GM12878 (cell line): ENCODE measurements around the gene POU2F3. TPM values are rescaled to one million over a fixed set of nuclear protein-coding genes. Genes with fewer than 3 reads are reported as not detected.

ENCODE experiments used
- ATAC-seq: fragments of 200-7000 bp; cut with Tn5 transposase; 3 replicates; pipeline ENCODE4 v1.9.1; 2020; ENCODE audit warnings: mild to moderate bottlenecking, moderate library complexity
- BruUV-seq: library from RNA; stranded (reverse); fragments of 400-500 nt; replicated peaks from 2 replicates; lab custom pipeline; 2021; lab: Mats Ljungman, UMichigan
- CTCF ChIA-PET: fragments of 300-600 bp; sonication (Branson Sonifier 250); formaldehyde crosslinking; extraction: SDS; loops from one replicate; lab custom pipeline; 2021; ENCODE audit warnings: inconsistent platforms; lab: Yijun Ruan, JAX
- POLR2A ChIA-PET: fragments of 350-600 bp; formaldehyde crosslinking; extraction: SDS; loops from one replicate; lab custom pipeline; 2021; ENCODE audit warnings: inconsistent platforms; lab: Charles Lee
- RAD21 ChIA-PET: fragments of 300-600 bp; sonication (Branson Sonifier 250); formaldehyde crosslinking; loops from one replicate; lab custom pipeline; 2023; ENCODE audit warnings: antibody characterized with exemption; ENCODE audit not compliant: unreplicated experiment; lab: Charles Lee
- SMC1A ChIA-PET: fragments of 300-600 bp; sonication (Branson Sonifier 250); formaldehyde crosslinking; loops from one replicate; lab custom pipeline; 2023; ENCODE audit not compliant: unreplicated experiment, uncharacterized antibody; lab: Charles Lee
- DNase-seq: peaks from one replicate; pipeline ENCODE4 v3.0.0-alpha.2; 2011; ENCODE audit warnings: low read depth, low spot score
- FAIRE-seq: peaks from 3 replicates; lab custom pipeline; 2011; peaks lifted over from hg19 to GRCh38; lab: Jason Lieb, UNC
- H2AFZ ChIP-seq: 2 replicates; pipeline ENCODE4 v1.6.0; 2011; ENCODE audit warnings: low read depth, low read length, control low read depth; ENCODE audit not compliant: control insufficient read depth
- H3K27ac ChIP-seq: 2 replicates; pipeline ENCODE4 v1.5.1; 2011; ENCODE audit warnings: control low read depth; ENCODE audit not compliant: control insufficient read depth, insufficient read depth
- H3K27me3 ChIP-seq, 2 experiments: replicated peaks in 1 of 2; 2 replicates each; pipeline versions ENCODE4 v1.6.0 to v1.6.1; 2011; ENCODE audit warnings: low read length in 1 of 2; ENCODE audit not compliant: control insufficient read depth in 2 of 2, insufficient read depth in 2 of 2
- H3K36me3 ChIP-seq, 2 experiments: 2 replicates each; pipeline ENCODE4 v1.5.1; 2011; ENCODE audit warnings: low read length in 1 of 2; ENCODE audit not compliant: control insufficient read depth in 2 of 2, insufficient read depth in 2 of 2
- H3K4me1 ChIP-seq: 2 replicates; pipeline ENCODE4 v1.6.1; 2011; ENCODE audit warnings: mild to moderate bottlenecking, low read length, moderate library complexity, mixed read lengths; ENCODE audit not compliant: control insufficient read depth, insufficient read depth
- H3K4me2 ChIP-seq: 2 replicates; pipeline ENCODE4 v1.6.0; 2011; ENCODE audit warnings: control low read depth; ENCODE audit not compliant: control insufficient read depth, insufficient read depth
- H3K4me3 ChIP-seq: fragments of 200-600 bp; sonication (generic); 2 replicates; pipeline ENCODE4 v1.5.1; 2016
- H3K79me2 ChIP-seq: 2 replicates; pipeline ENCODE4 v1.6.0; 2011; ENCODE audit warnings: low read length; ENCODE audit not compliant: control insufficient read depth, insufficient read depth
- H3K9ac ChIP-seq: 2 replicates; pipeline ENCODE4 v1.8.0; 2011; ENCODE audit warnings: low read length, control low read depth, mixed read lengths; ENCODE audit not compliant: control insufficient read depth, insufficient read depth
- H3K9me3 ChIP-seq: replicated peaks from 3 replicates; pipeline ENCODE4 v1.5.1; 2011; ENCODE audit warnings: mild to moderate bottlenecking, low read length; ENCODE audit not compliant: control insufficient read depth, insufficient read depth
- H4K20me1 ChIP-seq: 2 replicates; pipeline ENCODE4 v1.6.0; 2011; ENCODE audit not compliant: control insufficient read depth, insufficient read depth
- CBX3 ChIP-seq: fragments of 200-600 bp; sonication (generic); IDR thresholded peaks from 2 replicates; pipeline ENCODE4 v1.6.1; 2016; ENCODE audit warnings: low read depth, borderline replicate concordance
- E2F4 ChIP-seq: IDR thresholded peaks from 2 replicates; pipeline ENCODE4 v1.6.1; 2012; ENCODE audit warnings: low read depth, low read length, improper control_type of control experiment
- RELA ChIP-seq: fragments of 450-650 bp; IDR thresholded peaks from 2 replicates; pipeline ENCODE4 v1.8.0; 2014; ENCODE audit warnings: borderline replicate concordance; ENCODE audit not compliant: partially characterized antibody
- REST ChIP-seq: IDR thresholded peaks from 2 replicates; pipeline ENCODE4 v1.6.1; 2012; ENCODE audit warnings: mild to moderate bottlenecking, low read depth, low read length
- STAT1 ChIP-seq: fragments of 450-650 bp; conservative IDR thresholded peaks from 2 replicates; pipeline ENCODE4 v1.6.1; 2014; ENCODE audit warnings: antibody characterized with exemption, mild to moderate bottlenecking
- TCF12 ChIP-seq: IDR thresholded peaks from 2 replicates; pipeline ENCODE4 v1.6.1; 2011; ENCODE audit warnings: low read depth, mild to moderate bottlenecking, low read length
- ZBTB11 ChIP-seq: fragments of 450-650 bp; formaldehyde crosslinking; IDR thresholded peaks from 2 replicates; pipeline ENCODE4 v1.5.0; 2022; ENCODE audit warnings: mild to moderate bottlenecking, missing genetic modification characterization
- ZBTB40 ChIP-seq: fragments of 450-650 bp; IDR thresholded peaks from 2 replicates; pipeline ENCODE4 v1.6.1; 2016; ENCODE audit warnings: mild to moderate bottlenecking, moderate library complexity, borderline replicate concordance
- ZNF622 ChIP-seq: fragments of 450-650 bp; IDR thresholded peaks from 2 replicates; pipeline ENCODE4 v1.6.1; 2017; ENCODE audit warnings: mild to moderate bottlenecking, inconsistent platforms
- WGBS: methylation state at CpG from one replicate; pipeline ENCODE4 v1.1.6; 2016; ENCODE audit warnings: low lambda C conversion rate; ENCODE audit not compliant: insufficient replicate concordance, insufficient coverage; ENCODE audit errors: missing lambda C conversion rate; 5-methylcytosine and 5-hydroxymethylcytosine counted together
- in situ Hi-C: fragments of 300-500 bp; cut with MboI; formaldehyde crosslinking; loops from 9 replicates; pipeline ENCODE4 v1.14.3; 2018; ENCODE audit warnings: mixed read lengths
- intact Hi-C: fragments of 100-400 bp; cut with micrococcal nuclease; formaldehyde crosslinking; loops from one replicate; pipeline ENCODE4 v1.14.2; 2022; ENCODE audit not compliant: unreplicated experiment
- polyA plus RNA-seq, 11 experiments: library from polyadenylated mRNA; depleted of rRNA in 4 of 11; unstranded in 6 of 11; stranded (reverse) in 5 of 11; fragments of >200 nt; fragmentation: Nextera tagmentation in 4 of 11; fragmentation: Illumina TruSeq in 1 of 11; extraction: Ambion mirVana in 4 of 11; extraction: Trizol in 1 of 11; gene quantifications; 1 replicate in 1 of 11; 2 replicates in 10 of 11; pipeline versions ENCODE4 v1.2.1 to v1.2.3, GENCODE V29; 2011 to 2016; ENCODE audit warnings: inconsistent platforms in 2 of 11, missing spikeins in 2 of 11, low read depth in 1 of 11
- total RNA-seq, 4 experiments: library from RNA; depleted of rRNA in 3 of 4; stranded (reverse); fragments of >200 nt in 3 of 4; fragmentation: Illumina TruSeq in 1 of 4; extraction: Trizol in 1 of 4; gene quantifications; 2 replicates each; pipeline versions ENCODE4 v1.2.1 to v1.2.3, GENCODE V29; 2013 to 2021

POU2F3 gene
- total and polyA plus RNA-seq, 10 of the 15 experiments (the other 5 are each of a cell fraction or from before 2014, with no cell fraction given): 0.09 to 4.4 (median 0.33) TPM

- FAIRE-seq: no peak
- SMC1A ChIA-PET: interaction anchor here (1.2 to 13.1 kb wide), 3 partner anchors 42 to 64 kb away, joined by 3 to 372 read pairs (median 176); partner anchors contain the start of gene POU2F3
Measured at GRCh38 chr11:120298461-120298860, 58.5 kb downstream of the POU2F3 start.

More at GRCh38 chr11:120298461-120298860, 58.5 kb downstream of the POU2F3 start:
- in situ Hi-C loops (no loop called here), intact Hi-C loops (no loop called here)
- no peaks in the 10 kb centered on the region; the same call in 1 of the 2 replicates for H4K20me1 ChIP-seq
- no TSS peak for BruUV-seq
- no peaks in the 10 kb centered on the region for H3K4me1 ChIP-seq
- no peaks in the 10 kb centered on the region for H3K9me3 ChIP-seq
- RAD21 ChIA-PET: interaction anchor here (9.6 to 10.3 kb wide), 2 partner anchors 52 to 65 kb away, joined by 127 to 348 read pairs; partner anchors contain the start of gene POU2F3
- no peak for DNase-seq
- H2AFZ ChIP-seq: no peak overlapping the region
- no peaks in the 10 kb centered on the region for H3K79me2 ChIP-seq
- no peaks in the 10 kb centered on the region for H3K27me3 ChIP-seq
- H3K36me3 ChIP-seq: no peaks in the 10 kb centered on the region
- H3K4me2 ChIP-seq: no peak overlapping the region
- no peak overlapping the region for H3K9ac ChIP-seq
- H3K27ac ChIP-seq: no peak overlapping the region
- H3K4me3 ChIP-seq: no peak overlapping the region
- POLR2A ChIA-PET: interaction anchor here (0.7 to 1.4 kb wide), 3 partner anchors 50 to 143 kb away, joined by 3 read pairs; no protein-coding TSS in a partner anchor
- CTCF ChIA-PET: interaction anchor here (3.4 to 19.8 kb wide), 4 partner anchors 22 to 126 kb away, joined by 23 to 783 read pairs (median 190); partner anchors contain the start of gene POU2F3
- 64% methylated on average over 5 of the region's 5 CpGs for WGBS
- TF ChIP-seq ZNF622 (no peak), STAT1 (no peak), TCF12 (no peak), REST (no peak), CBX3 (no peak), E2F4 (no peak), ZBTB11 (CRISPR knock-in tag) (no peak), RELA (no peak), ZBTB40 (no peak)
- ATAC-seq: no peak
